OCI-LY1 (cell line): ENCODE results near the gene SORBS2.

Experiments
- CTCF ChIP-seq: fragments of 200-600 bp; sonication (generic), shearing (Covaris generic); IDR thresholded peaks from 2 replicates; pipeline ENCODE4 v1.5.1; 2017; ENCODE audit warnings: mild to moderate bottlenecking, antibody characterized with exemption, low read length, moderate library complexity, mixed read lengths
- EZH2 ChIP-seq: fragments of 200-600 bp; sonication (generic), shearing (Covaris generic); IDR thresholded peaks from 2 replicates; pipeline ENCODE4 v1.8.0; 2017; ENCODE audit warnings: borderline replicate concordance, mixed run types, mild to moderate bottlenecking, antibody characterized with exemption, low read length, moderate library complexity, mixed read lengths

DNA sequence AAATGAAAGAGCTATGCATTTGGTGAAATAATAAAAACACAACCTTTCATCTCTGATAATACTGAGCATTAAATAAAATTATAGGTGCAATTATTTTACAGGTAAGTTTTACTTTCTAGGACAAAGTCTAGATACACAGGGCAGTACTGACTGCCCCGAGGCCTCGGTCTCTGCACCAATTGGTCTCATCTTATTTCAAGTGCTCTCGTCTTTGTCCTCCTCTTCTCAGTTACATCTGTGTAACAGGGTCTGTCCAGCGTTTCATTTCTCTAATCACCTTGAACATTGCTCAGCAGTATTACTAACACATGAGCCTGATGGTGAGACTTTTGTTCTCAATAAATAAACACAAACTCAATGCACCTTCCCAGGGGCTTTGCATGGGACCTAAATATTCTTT, 44.5 kb downstream of the SORBS2 start:
- TF ChIP-seq EZH2 (no peak), CTCF (no peak)
